Measurements from ENCODE around the gene PCBP3.
"Not testable (repeated sequence)": the region's sequence is repeated elsewhere in the genome, so short reads cannot be mapped to it uniquely, and the experiment has no call there.

The PCBP3 gene

DNA sequence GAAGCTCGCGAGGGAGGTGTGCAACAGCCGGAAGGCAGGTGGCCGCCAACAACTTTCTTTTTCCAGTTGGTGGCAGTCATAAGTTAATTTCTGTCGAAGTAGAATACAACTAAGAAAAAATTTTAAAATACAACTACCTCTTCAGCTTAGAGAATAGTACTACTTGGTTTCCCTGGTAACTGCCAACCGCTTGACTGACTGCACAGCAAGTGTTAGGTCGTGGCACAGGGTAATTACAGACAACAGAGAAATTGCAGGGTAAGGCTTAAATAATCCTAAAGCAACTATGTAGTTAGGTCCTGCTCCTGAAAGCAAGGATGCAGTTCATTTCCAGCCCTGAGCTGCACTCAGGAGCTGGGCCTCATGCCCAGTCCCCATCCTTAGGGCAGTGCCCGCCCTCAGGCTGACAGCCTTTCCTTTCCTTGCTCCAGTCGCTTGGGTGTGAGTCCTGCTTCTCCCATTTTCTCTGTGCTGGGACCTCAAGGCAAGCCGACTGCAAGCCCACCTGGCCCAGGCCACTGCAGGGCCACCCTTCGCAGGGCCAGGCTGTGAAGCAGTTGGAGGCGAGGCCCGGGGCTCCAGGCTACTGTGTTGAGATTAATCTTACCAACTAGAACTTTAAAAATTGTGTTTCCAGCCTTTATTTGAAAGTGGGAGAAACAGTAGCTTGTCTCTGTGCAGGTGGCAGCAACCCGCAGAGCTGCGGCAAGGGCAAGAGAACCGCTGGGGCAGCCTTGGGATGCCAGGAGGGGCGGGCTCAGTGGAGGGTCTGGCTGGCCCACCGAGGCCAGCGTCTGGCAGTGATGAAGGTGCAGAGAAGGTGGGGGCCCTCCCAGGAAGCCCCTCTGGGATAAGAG, 148.3 kb downstream of the PCBP3 start:
- no peak for DNase-seq

DNA sequence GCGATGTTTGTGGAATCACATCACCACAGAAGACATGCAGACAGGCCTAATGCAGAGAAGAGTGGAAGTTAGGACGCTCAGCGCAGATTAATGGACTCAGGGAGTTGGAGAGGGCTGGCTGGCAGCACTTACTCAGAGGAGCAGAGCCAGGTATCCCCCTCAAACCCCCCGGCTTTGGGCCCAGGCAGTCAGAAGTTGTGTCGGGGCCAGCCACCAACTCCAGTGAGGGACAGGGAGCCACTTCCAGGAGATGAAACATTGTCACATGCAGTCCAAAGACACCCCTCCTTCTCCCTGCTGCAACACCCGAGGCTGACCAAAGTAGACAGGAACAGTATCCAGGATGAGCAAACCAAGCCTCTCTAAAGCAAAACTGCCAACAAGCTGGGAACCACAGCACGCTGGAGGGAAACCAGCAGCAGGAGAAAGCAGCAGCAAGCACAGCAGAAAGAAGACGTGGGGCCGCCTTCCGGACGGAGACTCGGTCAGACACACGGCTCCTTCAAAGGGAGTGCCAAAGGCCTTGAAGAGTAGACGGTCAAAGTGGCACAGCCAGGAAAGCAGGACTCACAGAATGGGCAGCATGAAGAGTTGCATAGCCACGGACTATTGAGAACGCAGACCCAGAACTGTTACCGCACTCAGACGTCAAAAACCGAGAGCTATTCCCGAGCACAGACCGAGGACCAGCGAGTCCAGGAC, 149.3 kb downstream of the PCBP3 start:
- DNase-seq, result no peak

GRCh38 chr21:45794027-45794426, 150.5 kb downstream of the PCBP3 start:
- no peak for DNase-seq

DNA sequence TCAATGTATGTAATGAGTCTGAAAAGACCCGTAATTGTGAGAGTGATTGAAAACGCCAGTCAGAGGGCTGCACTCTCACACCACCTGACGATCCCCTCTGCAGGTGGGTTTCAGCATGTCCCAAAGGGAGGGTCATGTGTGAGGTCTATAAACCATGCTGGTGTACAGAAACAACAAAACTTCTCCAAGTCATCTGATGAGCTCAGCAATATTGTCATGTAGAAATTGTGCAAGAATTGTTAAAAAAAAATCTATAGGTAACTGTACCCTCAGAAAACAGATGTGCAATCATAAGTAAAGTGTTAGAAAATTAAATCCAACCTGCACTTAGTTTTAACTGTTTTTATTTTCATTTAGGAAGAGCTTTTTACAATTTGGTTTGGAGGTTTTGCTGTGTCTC, 152.5 kb downstream of the PCBP3 start:
- no peak for DNase-seq

DNA sequence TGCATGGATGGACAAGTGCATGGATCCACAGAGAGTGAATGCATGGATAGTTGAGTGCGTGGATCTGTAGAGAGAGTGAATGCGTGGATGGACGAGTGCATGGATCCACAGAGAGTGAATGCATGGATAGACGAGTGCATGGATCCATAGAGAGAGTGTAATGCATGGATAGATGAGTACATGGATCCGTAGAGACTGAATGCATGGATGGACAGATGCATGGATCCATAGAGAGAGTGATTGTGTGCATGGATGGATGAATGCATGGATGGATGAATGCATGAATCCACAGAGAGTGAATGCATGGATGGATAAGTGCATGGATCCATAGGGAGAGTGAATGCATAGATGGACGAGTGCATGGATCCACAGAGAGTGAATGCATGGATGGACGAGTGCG, 153.8 kb downstream of the PCBP3 start:
- DNase-seq, result no peak

DNA sequence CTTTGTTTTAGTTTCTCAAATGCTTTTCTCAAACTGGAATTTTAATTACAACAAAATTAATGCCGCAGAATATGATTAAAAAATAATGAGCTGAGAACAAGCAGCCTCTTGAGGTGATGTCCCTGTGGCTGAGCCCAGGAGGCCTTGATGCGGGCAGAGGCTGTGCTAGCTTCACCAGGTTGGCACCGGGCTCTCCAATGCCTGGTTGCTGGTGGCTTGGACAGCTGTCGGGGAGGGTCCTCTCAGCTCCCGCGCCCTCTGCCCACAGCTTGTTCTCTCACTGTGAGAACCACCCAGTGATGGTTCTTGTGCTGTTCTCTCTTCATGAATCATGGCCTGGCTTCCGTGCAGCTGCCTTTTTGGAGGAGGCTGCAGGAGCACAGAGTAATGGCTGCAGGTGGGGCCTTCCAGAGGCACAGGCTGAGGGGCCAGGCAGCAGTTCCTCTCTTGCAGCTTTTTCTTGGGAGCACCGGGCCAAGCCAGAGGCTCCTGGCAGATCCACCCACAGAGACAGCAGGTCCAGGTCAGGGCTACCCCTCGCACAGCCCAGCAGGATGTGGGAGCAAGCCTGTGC, 156.3 kb downstream of the PCBP3 start:
- DNase-seq, result no peak

- DNase-seq, result no peak
Observed at GRCh38 chr21:45800339-45801080, 157.0 kb downstream of the PCBP3 start.

GRCh38 chr21:45801129-45801964, 157.8 kb downstream of the PCBP3 start:
- DNase-seq, result no peak

DNA sequence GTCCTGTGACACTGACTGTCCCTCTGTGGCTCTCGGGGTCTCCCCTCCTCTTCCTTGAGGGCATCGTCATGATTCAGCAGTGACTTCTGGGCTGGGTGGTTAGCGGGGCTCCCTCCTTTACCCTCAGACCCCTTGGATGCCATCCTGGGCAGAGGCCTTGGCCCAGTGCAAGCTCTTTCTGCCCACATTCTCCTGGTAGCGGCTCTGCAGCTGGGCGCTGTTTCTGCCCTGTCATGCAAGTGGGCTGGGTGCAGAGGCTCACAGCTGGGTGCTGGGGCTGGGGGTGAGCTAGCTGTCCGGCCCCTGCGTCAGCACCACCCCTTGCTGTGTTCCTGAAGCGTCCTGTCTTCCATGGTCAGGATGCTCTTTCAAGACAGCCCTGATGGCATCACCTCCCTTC, 158.5 kb downstream of the PCBP3 start:
- no peak for DNase-seq

GRCh38 chr21:45802425-45802824, 158.9 kb downstream of the PCBP3 start:
- DNase-seq, result no peak

GRCh38 chr21:45802956-45803617, 159.6 kb downstream of the PCBP3 start:
- DNase-seq, result no peak

- DNase-seq, result no peak
Observed at GRCh38 chr21:45803618-45804340, 160.3 kb downstream of the PCBP3 start.

DNA sequence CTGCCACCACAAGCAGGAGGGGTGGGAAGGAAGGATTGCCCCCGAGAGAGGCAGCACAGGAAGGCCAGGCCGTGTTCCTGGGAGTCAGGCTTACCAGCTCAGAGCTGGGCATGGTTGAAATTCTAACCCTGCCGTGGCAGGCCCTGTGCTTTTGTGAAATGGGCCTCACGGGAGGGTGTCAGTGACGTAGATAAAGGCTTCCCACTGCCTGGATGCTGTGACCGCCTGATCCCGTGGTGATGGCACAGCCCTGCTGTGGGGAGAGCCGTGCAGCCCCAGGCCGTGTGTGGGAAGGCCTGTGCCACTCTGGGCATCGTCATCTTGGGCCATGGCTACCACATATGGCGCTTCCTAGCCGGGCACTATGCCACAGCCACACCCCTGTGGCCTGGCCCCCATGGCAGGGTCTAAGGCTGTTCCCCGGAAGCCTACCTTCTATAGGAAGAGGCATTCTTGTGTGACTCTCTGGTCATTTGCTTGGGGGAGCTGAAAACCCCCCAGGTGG, 161.3 kb downstream of the PCBP3 start:
- no peak for DNase-seq

GRCh38 chr21:45805321-45805720, 161.8 kb downstream of the PCBP3 start:
- DNase-seq, result no peak

GRCh38 chr21:45806042-45806441, 162.5 kb downstream of the PCBP3 start:
- no peak for DNase-seq

- DNase-seq, result not testable (repeated sequence)
Observed at GRCh38 chr21:45808663-45809062, 165.1 kb downstream of the PCBP3 start.

DNA sequence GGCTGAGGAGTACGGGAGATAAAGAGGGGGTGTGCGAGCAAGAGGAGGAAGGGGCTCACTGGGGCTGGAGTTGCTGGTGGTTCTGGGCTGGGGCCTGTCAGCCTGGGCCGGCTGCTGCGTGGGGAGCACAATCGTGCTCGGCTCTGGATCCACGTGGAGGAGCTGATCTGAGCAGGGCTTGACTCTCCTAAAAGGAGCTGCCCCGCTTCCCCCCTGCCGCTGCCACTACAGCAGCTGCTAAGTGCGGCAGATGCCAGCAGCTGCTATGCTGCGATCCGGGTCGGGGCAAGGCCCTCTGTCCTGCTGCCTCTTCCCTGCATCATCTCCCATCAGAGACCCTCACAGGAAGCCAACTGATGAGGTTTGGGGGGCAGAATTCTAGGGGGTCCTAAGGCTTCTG, 165.9 kb downstream of the PCBP3 start:
- no peak for DNase-seq

DNA sequence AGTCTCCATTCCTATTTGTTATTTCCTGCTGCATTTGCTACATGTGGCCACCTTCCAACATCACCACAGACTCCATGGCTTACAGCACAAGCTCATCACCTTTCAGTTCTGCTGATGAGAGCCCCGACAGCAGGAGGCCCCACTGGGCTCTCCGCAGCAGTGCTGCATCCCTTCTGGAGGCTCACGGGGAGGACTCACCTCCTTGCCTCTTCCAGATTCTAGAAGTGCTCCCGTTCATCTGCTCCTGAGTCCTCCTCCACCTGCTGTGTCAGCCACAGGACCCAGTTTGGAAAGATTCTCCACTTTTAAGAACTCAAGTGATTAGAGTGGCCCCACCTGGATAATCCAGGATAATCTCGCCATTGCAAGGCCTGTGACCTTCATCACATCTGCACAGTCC, 167.6 kb downstream of the PCBP3 start:
- DNase-seq, result no peak

DNA sequence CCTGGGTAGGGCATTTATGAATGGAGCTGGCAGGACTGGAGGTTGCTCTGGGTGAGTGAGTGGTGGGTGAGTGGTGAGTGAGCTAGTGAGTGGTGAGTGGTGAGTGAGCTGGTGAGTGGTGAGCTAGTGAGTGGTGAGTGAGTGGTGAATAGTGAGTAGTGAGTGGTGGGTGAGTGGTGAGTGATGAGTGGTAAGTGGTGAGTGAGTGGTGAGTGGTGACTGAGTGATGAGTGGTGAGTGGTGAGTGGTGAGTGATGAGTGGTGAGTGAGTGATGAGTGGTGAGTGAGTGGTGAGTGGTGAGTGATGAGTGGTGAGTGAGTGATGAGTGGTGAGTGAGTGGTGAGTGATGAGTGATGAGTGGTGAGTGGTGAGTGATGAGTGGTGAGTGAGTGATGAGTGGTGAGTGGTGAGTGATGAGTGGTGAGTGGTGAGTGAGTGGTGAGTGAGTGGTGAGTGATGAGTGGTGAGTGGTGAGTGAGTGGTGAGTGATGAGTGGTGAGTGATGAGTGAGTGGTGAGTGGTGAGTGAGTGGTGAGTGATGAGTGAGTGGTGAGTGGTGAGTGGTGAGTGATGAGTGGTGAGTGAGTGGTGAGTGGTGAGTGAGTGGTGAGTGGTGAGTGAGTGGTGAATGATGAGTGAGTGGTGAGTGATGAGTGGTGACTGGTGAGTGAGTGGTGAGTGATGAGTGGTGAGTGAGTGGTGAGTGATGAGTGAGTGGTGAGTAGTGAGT, 170.8 kb downstream of the PCBP3 start:
- DNase-seq, result not testable (repeated sequence)

- not testable (repeated sequence) for DNase-seq
Observed at GRCh38 chr21:45815781-45816180, 172.3 kb downstream of the PCBP3 start.
